Prostate gland (tissue), 2 donors: Measurements from ENCODE around the gene BUD23. TPM values are rescaled to one million over a fixed set of nuclear protein-coding genes. Genes with fewer than 3 reads are reported as not detected.

Experiments used
- DNase-seq: peaks from one replicate; pipeline ENCODE4 v3.0.0-alpha.2; 2019; ENCODE audit warnings: low spot score
- H3K27ac ChIP-seq, 2 donors: fragments of 200-600 bp; sonication (generic); 2 replicates each; pipeline ENCODE4 v1.5.1; 2017 to 2019
- H3K27me3 ChIP-seq: fragments of 200-600 bp; sonication (generic); replicated peaks from 2 replicates; pipeline ENCODE4 v1.5.1; 2019; ENCODE audit not compliant: insufficient read depth
- H3K36me3 ChIP-seq, 2 donors: fragments of 200-600 bp; sonication (generic); 1 replicate in 1 of 2; 2 replicates in 1 of 2; pipeline versions ENCODE4 v1.5.1 to v1.8.1; 2017 to 2019
- H3K4me1 ChIP-seq: fragments of 200-600 bp; sonication (generic); replicated peaks from 2 replicates; pipeline ENCODE4 v1.5.1; 2019
- H3K4me3 ChIP-seq, 2 donors: fragments of 200-600 bp; sonication (generic); 2 replicates each; pipeline ENCODE4 v1.5.1; 2017 to 2019
- H3K9me3 ChIP-seq: fragments of 200-600 bp; sonication (generic); 2 replicates; pipeline ENCODE4 v1.5.1; 2017
- CTCF ChIP-seq, 4 experiments: fragments of 200-600 bp in 2 of 4; fragments of 450-650 bp in 2 of 4; sonication (generic) in 2 of 4; IDR thresholded peaks; 1 replicate in 3 of 4; 2 replicates in 1 of 4; pipeline ENCODE4 v1.5.1; 2016 to 2019; ENCODE audit warnings: antibody characterized with exemption in 4 of 4, mild to moderate bottlenecking in 2 of 4, moderate library complexity in 2 of 4
- POLR2A ChIP-seq: fragments of 450-650 bp; IDR thresholded peaks from one replicate; pipeline ENCODE4 v1.6.1; 2016; ENCODE audit warnings: antibody characterized with exemption, mild to moderate bottlenecking
- POLR2AphosphoS5 ChIP-seq: sonication (generic); formaldehyde crosslinking; IDR thresholded peaks from one replicate; pipeline ENCODE4 v1.6.1; 2017; ENCODE audit warnings: antibody characterized with exemption
- WGBS: methylation state at CpG from one replicate; pipeline ENCODE4 v1.1.5; 2018; 5-methylcytosine and 5-hydroxymethylcytosine counted together
- intact Hi-C: fragments of 100-400 bp; cut with DNase I; formaldehyde crosslinking; loops from one replicate; pipeline ENCODE4 v1.14.2; 2022
- total RNA-seq, 2 donors: library from RNA; depleted of rRNA; stranded (reverse); fragments of >200 nt; gene quantifications; one replicate each; pipeline ENCODE4 v1.1.0, GENCODE V29; 2016

Gene BUD23
- total RNA-seq, 2 donors from 2014 or later, result 72.3 to 196 TPM

- intact Hi-C loops, result no loop called here
- peak overlapping the region; percentile 69 to 80 for H3K4me3 ChIP-seq
Measured at GRCh38 chr7:73737491-73738219, 54.3 kb downstream of the BUD23 start.

GRCh38 chr7:73738220-73738611, 54.8 kb downstream of the BUD23 start:
- TF ChIP-seq CTCF (IDR thresholded peaks at IDR 0.05) (no peak), POLR2AphosphoS5 (no peak), POLR2A (no peak)
- Histone ChIP-seq H3K9me3 (no peaks in the 10 kb centered on the region), H3K4me1 (peaks cover 25% of the 10 kb centered on the region), H3K27ac (peak overlapping the region; percentile 94 to 98), H3K4me3 (peak overlapping the region; percentile 69 to 80), H3K27me3 (no peaks in the 10 kb centered on the region), H3K36me3 (no peaks in the 10 kb centered on the region)
- WGBS, result under 1% methylated on average over 24 of the region's 24 CpGs
- peak; percentile 60 for DNase-seq
- intact Hi-C loops, result no loop called here

More at GRCh38 chr7:73737491-73738219, 54.3 kb downstream of the BUD23 start:
- H3K27ac ChIP-seq, result peak overlapping the region; percentile 94 to 98
- H3K4me1 ChIP-seq, result peaks cover 19% of the 10 kb centered on the region
- DNase-seq, result no peak
- no peaks in the 10 kb centered on the region for H3K9me3 ChIP-seq
- H3K27me3 ChIP-seq, result no peaks in the 10 kb centered on the region
- H3K36me3 ChIP-seq, result no peaks in the 10 kb centered on the region
- TF ChIP-seq POLR2A (no peak), POLR2AphosphoS5 (no peak), CTCF (IDR thresholded peaks at IDR 0.05) (no peak)
- 71% methylated on average over 17 of the region's 17 CpGs for WGBS

- peak; percentile 100 for DNase-seq
- Histone ChIP-seq H3K9me3 (no peaks in the 10 kb centered on the region), H3K27me3 (no peaks in the 10 kb centered on the region), H3K27ac (peak within 1 kb of the TSS; percentile 94 to 98), H3K36me3 (no peaks in the 10 kb centered on the region), H3K4me3 (peak within 1 kb of the TSS; percentile 69 to 80), H3K4me1 (peaks cover 25% of the 10 kb centered on the region)
- peak; percentile 91 for TF ChIP-seq POLR2A
- peak in 2 of 4 experiments; percentile 12 to 30 for TF ChIP-seq CTCF (IDR thresholded peaks at IDR 0.05)
- TF ChIP-seq POLR2AphosphoS5, result peak; percentile 96
- intact Hi-C loops, result no loop called here
- whole genome bisulfite sequencing, result under 1% methylated on average over 72 of the region's 84 CpGs
Measured at GRCh38 chr7:73738612-73739386, 55.4 kb downstream of the BUD23 start, which contains the start of gene ABHD11. Gene ABHD11 (minus strand): TSS chr7:73738802. CDS start chr7:73738770, 32 bp downstream.

- H3K4me1 ChIP-seq, result peaks cover 25% of the 10 kb centered on the region
- 57% methylated on average over 13 of the region's 13 CpGs for WGBS
- H3K27me3 ChIP-seq, result no peaks in the 10 kb centered on the region
- no peaks in the 10 kb centered on the region for H3K36me3 ChIP-seq
- intact Hi-C loops, result no loop called here
- peak overlapping the region; percentile 94 to 98 for H3K27ac ChIP-seq
- TF ChIP-seq CTCF (IDR thresholded peaks at IDR 0.05) (no peak), POLR2A (no peak), POLR2AphosphoS5 (no peak)
- DNase-seq, result no peak
- H3K4me3 ChIP-seq, result peak overlapping the region; percentile 69 to 80
- no peaks in the 10 kb centered on the region for H3K9me3 ChIP-seq
Measured at GRCh38 chr7:73739387-73739767, 56.0 kb downstream of the BUD23 start.
